NCI-H446 (cell line): ENCODE results near the gene TMC4.
"Not testable (repeated sequence)": the region's sequence is repeated elsewhere in the genome, so short reads cannot be mapped to it uniquely, and the experiment has no call there.

Experiments
- DNase-seq, 2 experiments: peaks; one replicate each; lab custom pipeline; 2025; lab: John Stamatoyannopoulos, UW

TMC4 gene

GRCh38 chr19:54172471-54173358 is at the start of gene TMC4:
Gene TMC4, minus strand, starts transcription at chr19:54173160. Its CDS starts 43 bp downstream, at chr19:54173117.
- DNase-seq, result no peak

- DNase-seq, result not testable (repeated sequence)
These were observed 49.0 kb upstream of the TMC4 start for GRCh38 chr19:54221947-54222346.

GRCh38 chr19:54219702-54220101 is 46.7 kb upstream of the TMC4 start:
- not testable (repeated sequence) for DNase-seq

- DNase-seq, result no peak
These were observed 46.2 kb upstream of the TMC4 start for GRCh38 chr19:54218960-54219661.

GRCh38 chr19:54218259-54218658 is 45.3 kb upstream of the TMC4 start:
- DNase-seq, result no peak

GRCh38 chr19:54217517-54218247 is 44.7 kb upstream of the TMC4 start:
- DNase-seq, result not testable (repeated sequence)

- no peak for DNase-seq
These were observed 43.9 kb upstream of the TMC4 start for GRCh38 chr19:54216869-54217268.

GRCh38 chr19:54214734-54215133 is 41.8 kb upstream of the TMC4 start:
- DNase-seq, result not testable (repeated sequence)

- DNase-seq, result not testable (repeated sequence)
These were observed 41.3 kb upstream of the TMC4 start for GRCh38 chr19:54214217-54214616.

- no peak for DNase-seq
These were observed 38.3 kb upstream of the TMC4 start for GRCh38 chr19:54211235-54211634.

- peak; percentile 27 to 74 for DNase-seq
These were observed 37.0 kb upstream of the TMC4 start for GRCh38 chr19:54209811-54210494.

- no peak for DNase-seq
These were observed 36.3 kb upstream of the TMC4 start for GRCh38 chr19:54209058-54209810.

- DNase-seq, result no peak
These were observed 35.8 kb upstream of the TMC4 start for GRCh38 chr19:54208784-54209057.

GRCh38 chr19:54207983-54208783 is 35.2 kb upstream of the TMC4 start:
- DNase-seq, result no peak

GRCh38 chr19:54207676-54207982 is 34.7 kb upstream of the TMC4 start:
- DNase-seq, result no peak

GRCh38 chr19:54207193-54207592 is 34.2 kb upstream of the TMC4 start:
- DNase-seq, result not testable (repeated sequence)

GRCh38 chr19:54206831-54207177 is 33.8 kb upstream of the TMC4 start:
- DNase-seq, result no peak

- no peak for DNase-seq
These were observed 33.3 kb upstream of the TMC4 start for GRCh38 chr19:54206030-54206830.

- DNase-seq, result no peak
These were observed 32.0 kb upstream of the TMC4 start for GRCh38 chr19:54204767-54205468.
